Natural killer cell treated with Interleukin-12 subunit alpha and Interleukin-12 subunit beta and Interleukin-15 and Interleukin-18, amount 100 ng/mL, for 72 hours (primary cell): Measurements from ENCODE around the gene SF3A1. TPM values are rescaled to one million over a fixed set of nuclear protein-coding genes. Genes with fewer than 3 reads are reported as not detected.

Experiments used
- ATAC-seq, 2 donors: fragments of 150-1000 bp; cut with Tn5 transposase in 1 of 2; sonication (Bioruptor Pico), chemical (Tn5 transposase) in 1 of 2; 2 replicates each; pipeline ENCODE4 v1.10.0; 2021
- DNase-seq: peaks from one replicate; pipeline ENCODE4 v3.0.0; 2022; ENCODE audit warnings: low spot score
- H3K27ac Mint-ChIP-seq, 2 donors: 1 replicate in 1 of 2; 2 replicates in 1 of 2; pipeline ENCODE4 v1.8.0; 2022; ENCODE audit warnings: mixed read lengths in 2 of 2, mild to moderate bottlenecking in 1 of 2, moderate library complexity in 1 of 2
- H3K27me3 Mint-ChIP-seq, 2 donors: 1 replicate in 1 of 2; 2 replicates in 1 of 2; pipeline ENCODE4 v1.8.0; 2022; ENCODE audit warnings: mixed read lengths in 2 of 2
- H3K36me3 Mint-ChIP-seq: one replicate; pipeline ENCODE4 v1.8.0; 2022; ENCODE audit warnings: mixed read lengths
- H3K4me1 Mint-ChIP-seq, 2 donors: 1 replicate in 1 of 2; 2 replicates in 1 of 2; pipeline ENCODE4 v1.8.0; 2022; ENCODE audit warnings: low read depth in 2 of 2, mixed read lengths in 2 of 2, mild to moderate bottlenecking in 1 of 2
- H3K4me3 Mint-ChIP-seq: one replicate; pipeline ENCODE4 v1.8.0; 2022; ENCODE audit warnings: mixed read lengths
- H3K9me3 Mint-ChIP-seq: 2 replicates; pipeline ENCODE4 v1.8.0; 2022; ENCODE audit warnings: mixed read lengths
- total RNA-seq, 2 donors: library from RNA; stranded (reverse); gene quantifications; one replicate each; pipeline ENCODE4 v1.2.3, GENCODE V29; 2022

The SF3A1 gene
- total RNA-seq, 2 donors from 2014 or later, result 225 to 301 TPM

- Mint-ChIP-seq H3K27me3 (no peaks in the 10 kb centered on the region), H3K36me3 (no peaks in the 10 kb centered on the region), H3K27ac (peak overlapping the region; percentile 49 to 52), H3K9me3 (no peaks in the 10 kb centered on the region), H3K4me1 (peaks cover 64 to 69% of the 10 kb centered on the region in 2 donors), H3K4me3 (no peak overlapping the region)
- ATAC-seq, result no peak
- no peak for DNase-seq
Observed at GRCh38 chr22:30318799-30319419, 37.8 kb downstream of the SF3A1 start.

- no peaks in the 10 kb centered on the region for H3K27me3 Mint-ChIP-seq
- no peaks in the 10 kb centered on the region for H3K9me3 Mint-ChIP-seq
- H3K27ac Mint-ChIP-seq, result peak overlapping the region in 1 of 2 donors; percentile 48
- no peak for DNase-seq
- ATAC-seq, result no peak
- H3K4me3 Mint-ChIP-seq, result no peak overlapping the region
- peaks cover 67 to 68% of the 10 kb centered on the region in 2 donors for H3K4me1 Mint-ChIP-seq
- H3K36me3 Mint-ChIP-seq, result no peaks in the 10 kb centered on the region
Observed at GRCh38 chr22:30317778-30318177, 38.9 kb downstream of the SF3A1 start.

- Mint-ChIP-seq H3K36me3 (no peaks in the 10 kb centered on the region), H3K27me3 (no peaks in the 10 kb centered on the region), H3K4me3 (no peak overlapping the region), H3K9me3 (no peaks in the 10 kb centered on the region), H3K27ac (peak overlapping the region; percentile 74 to 83), H3K4me1 (peaks cover 76 to 80% of the 10 kb centered on the region in 2 donors)
- DNase-seq (no peak), ATAC-seq (no peak)
Observed at GRCh38 chr22:30315962-30316576, 40.6 kb downstream of the SF3A1 start.

- Mint-ChIP-seq H3K4me3 (peak overlapping the region; percentile 59), H3K27me3 (no peaks in the 10 kb centered on the region), H3K27ac (peak overlapping the region; percentile 74 to 83), H3K9me3 (no peaks in the 10 kb centered on the region), H3K36me3 (no peaks in the 10 kb centered on the region), H3K4me1 (peaks cover 78 to 82% of the 10 kb centered on the region in 2 donors)
- ATAC-seq (peak; percentile 82 to 89), DNase-seq (peak; percentile 76)
Observed at GRCh38 chr22:30314915-30315314, 41.8 kb downstream of the SF3A1 start.

- no peaks in the 10 kb centered on the region for H3K36me3 Mint-ChIP-seq
- ATAC-seq (no peak), DNase-seq (no peak)
- H3K4me3 Mint-ChIP-seq, result peak overlapping the region; percentile 59
- H3K9me3 Mint-ChIP-seq, result no peaks in the 10 kb centered on the region
- H3K27ac Mint-ChIP-seq, result peak overlapping the region; percentile 74 to 83
- H3K27me3 Mint-ChIP-seq, result no peaks in the 10 kb centered on the region
- H3K4me1 Mint-ChIP-seq, result peaks cover 73 to 77% of the 10 kb centered on the region in 2 donors
Observed at GRCh38 chr22:30313527-30314363, 42.9 kb downstream of the SF3A1 start.

GRCh38 chr22:30312053-30312452 lies 44.6 kb downstream of the SF3A1 start:
- no peak for DNase-seq
- Mint-ChIP-seq H3K27me3 (no peaks in the 10 kb centered on the region), H3K36me3 (no peaks in the 10 kb centered on the region), H3K4me1 (peaks cover 75 to 77% of the 10 kb centered on the region in 2 donors), H3K9me3 (no peaks in the 10 kb centered on the region), H3K27ac (peak overlapping the region; percentile 35 to 61), H3K4me3 (no peak overlapping the region)
- ATAC-seq, result no peak

GRCh38 chr22:30310881-30311771 lies 45.6 kb downstream of the SF3A1 start:
- no peaks in the 10 kb centered on the region for H3K9me3 Mint-ChIP-seq
- ATAC-seq (no peak), DNase-seq (no peak)
- peaks cover 79 to 81% of the 10 kb centered on the region in 2 donors for H3K4me1 Mint-ChIP-seq
- H3K36me3 Mint-ChIP-seq, result no peaks in the 10 kb centered on the region
- H3K27ac Mint-ChIP-seq, result peak overlapping the region; percentile 35 to 97
- no peaks in the 10 kb centered on the region for H3K27me3 Mint-ChIP-seq
- H3K4me3 Mint-ChIP-seq, result no peak overlapping the region

GRCh38 chr22:30309951-30310741 lies 46.5 kb downstream of the SF3A1 start:
- no peak overlapping the region for H3K4me3 Mint-ChIP-seq
- no peaks in the 10 kb centered on the region for H3K9me3 Mint-ChIP-seq
- no peaks in the 10 kb centered on the region for H3K36me3 Mint-ChIP-seq
- H3K27ac Mint-ChIP-seq, result peak overlapping the region; percentile 35 to 97
- no peaks in the 10 kb centered on the region for H3K27me3 Mint-ChIP-seq
- no peak for DNase-seq
- ATAC-seq, result no peak
- H3K4me1 Mint-ChIP-seq, result peaks cover 79 to 81% of the 10 kb centered on the region in 2 donors

- Mint-ChIP-seq H3K4me3 (peak overlapping the region; percentile 17), H3K36me3 (no peaks in the 10 kb centered on the region), H3K4me1 (peaks cover 79 to 80% of the 10 kb centered on the region in 2 donors), H3K27me3 (no peaks in the 10 kb centered on the region), H3K27ac (peak overlapping the region; percentile 91 to 97), H3K9me3 (no peaks in the 10 kb centered on the region)
- no peak for DNase-seq
- no peak for ATAC-seq
Observed at GRCh38 chr22:30308518-30309230, 48.0 kb downstream of the SF3A1 start.

- H3K4me3 Mint-ChIP-seq, result peak overlapping the region; percentile 17
- no peaks in the 10 kb centered on the region for H3K27me3 Mint-ChIP-seq
- H3K36me3 Mint-ChIP-seq, result no peaks in the 10 kb centered on the region
Observed at GRCh38 chr22:30308093-30308492, 48.6 kb downstream of the SF3A1 start.

GRCh38 chr22:30307041-30307574 lies 49.6 kb downstream of the SF3A1 start:
- H3K4me3 Mint-ChIP-seq, result peak overlapping the region; percentile 83
- H3K27ac Mint-ChIP-seq, result peak overlapping the region; percentile 91 to 97
- no peaks in the 10 kb centered on the region for H3K36me3 Mint-ChIP-seq
- H3K27me3 Mint-ChIP-seq, result no peaks in the 10 kb centered on the region
- ATAC-seq, result peak; percentile 33 to 43
- DNase-seq, result no peak
- peaks cover 83 to 84% of the 10 kb centered on the region in 2 donors for H3K4me1 Mint-ChIP-seq
- no peaks in the 10 kb centered on the region for H3K9me3 Mint-ChIP-seq

More at GRCh38 chr22:30308093-30308492, 48.6 kb downstream of the SF3A1 start:
- ATAC-seq, result no peak
- H3K27ac Mint-ChIP-seq, result peak overlapping the region; percentile 91 to 97
- H3K9me3 Mint-ChIP-seq, result no peaks in the 10 kb centered on the region
- H3K4me1 Mint-ChIP-seq, result peaks cover 83 to 84% of the 10 kb centered on the region in 2 donors
- no peak for DNase-seq

GRCh38 chr22:30306627-30307011 lies 50.1 kb downstream of the SF3A1 start:
- Mint-ChIP-seq H3K4me3 (peak overlapping the region; percentile 83), H3K27ac (peak overlapping the region; percentile 91 to 97), H3K4me1 (peaks cover 81 to 83% of the 10 kb centered on the region in 2 donors), H3K27me3 (no peaks in the 10 kb centered on the region), H3K9me3 (no peaks in the 10 kb centered on the region), H3K36me3 (no peaks in the 10 kb centered on the region)
- ATAC-seq (no peak), DNase-seq (no peak)
